LHCN-M2 (cell line): Measurements from ENCODE around the gene UVSSA. TPM values are rescaled to one million over a fixed set of nuclear protein-coding genes. Genes with fewer than 3 reads are reported as not detected.
"Not testable (repeated sequence)": the region's sequence is repeated elsewhere in the genome, so short reads cannot be mapped to it uniquely, and the experiment has no call there.

Source experiments
- DNase-seq: peaks from one replicate; pipeline ENCODE4 v3.0.0-alpha.2; 2012; ENCODE audit warnings: low read depth
- total RNA-seq: library from RNA; depleted of rRNA; stranded (reverse); fragments of >200 nt; gene quantifications from 2 replicates; pipeline ENCODE4 v1.2.3, GENCODE V29; 2014; rRNA removed

Gene UVSSA
- total RNA-seq, 1 experiment from 2014 or later = 11.1 TPM

DNA sequence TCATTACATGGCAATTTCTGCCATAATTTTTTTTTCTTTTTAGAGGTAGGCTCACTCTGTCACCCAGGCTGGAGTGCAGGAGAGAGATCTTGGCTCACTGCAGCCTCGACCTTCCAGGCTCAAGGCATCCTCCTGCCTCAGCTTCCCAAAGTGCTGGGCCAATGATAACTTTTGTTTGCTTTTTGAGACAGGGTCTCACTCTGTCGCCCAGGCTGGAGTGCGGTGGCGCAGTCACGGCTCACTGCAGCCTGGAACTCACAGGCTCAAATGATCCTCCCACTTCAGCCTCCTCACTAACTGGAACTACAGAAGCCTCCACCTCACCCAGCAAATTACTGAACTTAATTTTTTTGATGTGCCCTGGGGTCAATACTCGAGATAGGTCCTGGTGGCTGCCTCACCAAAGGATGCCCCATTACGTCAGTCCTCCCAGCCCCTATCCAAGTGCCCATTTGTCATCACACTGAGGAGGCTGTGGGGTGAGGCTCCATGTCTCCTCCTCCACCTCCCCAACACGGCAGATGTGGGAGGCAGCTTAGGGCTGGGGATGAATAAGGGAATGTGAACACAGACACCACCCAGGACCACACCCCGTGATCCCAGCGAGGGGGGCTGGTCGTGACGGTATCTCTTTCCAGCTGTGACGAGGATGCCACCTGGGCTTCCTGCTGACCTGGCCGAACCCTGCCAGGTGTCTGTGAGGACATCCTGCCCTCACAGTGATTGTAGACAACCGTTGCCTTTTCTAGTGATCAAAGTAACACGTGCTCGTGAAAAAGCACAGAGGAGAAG lies 71.7 kb downstream of the UVSSA start:
- DNase-seq = no peak

DNA sequence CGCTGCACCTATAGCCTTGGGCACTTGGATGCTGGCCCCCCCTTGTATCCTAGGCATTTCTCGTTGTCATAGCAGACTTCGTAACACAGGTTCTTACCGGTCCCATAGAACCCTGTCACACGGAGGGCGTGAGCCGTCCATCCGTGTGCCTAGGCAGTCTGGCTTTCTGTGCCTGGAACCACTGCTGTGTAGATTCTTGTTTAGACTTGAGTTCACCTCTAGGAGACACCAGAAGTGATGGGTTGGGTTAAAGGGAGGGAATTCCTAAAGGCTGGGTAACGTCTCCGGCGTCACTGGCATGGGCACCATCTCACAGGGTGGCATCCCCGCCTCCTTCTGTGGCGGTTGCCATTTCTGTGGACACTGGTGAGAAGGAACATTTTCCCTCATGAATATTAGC lies 72.7 kb downstream of the UVSSA start:
- DNase-seq = no peak

GRCh38 chr4:1421657-1422056 lies 74.6 kb downstream of the UVSSA start:
- DNase-seq = no peak

DNA sequence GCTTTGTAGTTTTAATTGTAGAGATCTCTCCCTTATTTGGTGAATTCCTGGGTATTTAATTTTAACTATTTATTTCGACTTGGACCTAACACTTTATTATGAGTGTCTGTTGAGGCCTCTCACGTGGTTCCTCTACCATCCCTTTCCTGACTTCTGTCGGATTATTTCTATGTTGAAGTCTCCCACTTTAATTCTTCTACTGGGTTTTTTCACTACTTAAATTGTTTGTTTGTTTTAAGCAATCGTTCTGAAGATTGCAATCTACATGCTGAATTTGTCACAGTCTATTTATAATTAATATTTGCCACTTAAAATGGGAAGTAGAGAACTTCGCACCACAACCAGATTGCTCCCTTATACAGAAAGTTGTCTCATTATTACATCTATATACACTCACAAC lies 80.0 kb downstream of the UVSSA start:
- no peak for DNase-seq

GRCh38 chr4:1443688-1444172 lies 96.7 kb downstream of the UVSSA start:
- DNase-seq = not testable (repeated sequence)

Other genes starting within 250 kb of the UVSSA start
- not detected in 2 replicates for gene RNF212, start 233.6 kb upstream of the UVSSA start, total RNA-seq
- gene SPON2, start 174.6 kb upstream of the UVSSA start, total RNA-seq = 0.58 and 1.1 TPM in 2 replicates
- gene CTBP1, start 98.1 kb upstream of the UVSSA start, total RNA-seq = 210 and 215 TPM in 2 replicates
- 93.6 and 94.1 TPM in 2 replicates for gene MAEA, start 57.3 kb upstream of the UVSSA start, total RNA-seq
- not detected in 2 replicates for gene NKX1-1, start 59.2 kb downstream of the UVSSA start, total RNA-seq